IPS-18c (cell line): ENCODE data around the gene CBFA2T2.
"Not testable (repeated sequence)": the region's sequence is repeated elsewhere in the genome, so short reads cannot be mapped to it uniquely, and the experiment has no call there.

ENCODE experiments used
- H3K4me3 ChIP-seq: 2 replicates; pipeline ENCODE4 v1.7.0; 2013; ENCODE audit warnings: low read depth, mild to moderate bottlenecking, low read length, moderate library complexity; ENCODE audit not compliant: insufficient read depth
- H3K9me3 ChIP-seq: one replicate; pipeline ENCODE4 v1.6.1; 2013; ENCODE audit warnings: mild to moderate bottlenecking, low read length, moderate library complexity; ENCODE audit not compliant: control insufficient read depth, insufficient read depth

The CBFA2T2 gene

GRCh38 chr20:33646959-33647602 is 157.2 kb downstream of the CBFA2T2 start:
- not testable (repeated sequence) for H3K4me3 ChIP-seq, H3K9me3 ChIP-seq

DNA sequence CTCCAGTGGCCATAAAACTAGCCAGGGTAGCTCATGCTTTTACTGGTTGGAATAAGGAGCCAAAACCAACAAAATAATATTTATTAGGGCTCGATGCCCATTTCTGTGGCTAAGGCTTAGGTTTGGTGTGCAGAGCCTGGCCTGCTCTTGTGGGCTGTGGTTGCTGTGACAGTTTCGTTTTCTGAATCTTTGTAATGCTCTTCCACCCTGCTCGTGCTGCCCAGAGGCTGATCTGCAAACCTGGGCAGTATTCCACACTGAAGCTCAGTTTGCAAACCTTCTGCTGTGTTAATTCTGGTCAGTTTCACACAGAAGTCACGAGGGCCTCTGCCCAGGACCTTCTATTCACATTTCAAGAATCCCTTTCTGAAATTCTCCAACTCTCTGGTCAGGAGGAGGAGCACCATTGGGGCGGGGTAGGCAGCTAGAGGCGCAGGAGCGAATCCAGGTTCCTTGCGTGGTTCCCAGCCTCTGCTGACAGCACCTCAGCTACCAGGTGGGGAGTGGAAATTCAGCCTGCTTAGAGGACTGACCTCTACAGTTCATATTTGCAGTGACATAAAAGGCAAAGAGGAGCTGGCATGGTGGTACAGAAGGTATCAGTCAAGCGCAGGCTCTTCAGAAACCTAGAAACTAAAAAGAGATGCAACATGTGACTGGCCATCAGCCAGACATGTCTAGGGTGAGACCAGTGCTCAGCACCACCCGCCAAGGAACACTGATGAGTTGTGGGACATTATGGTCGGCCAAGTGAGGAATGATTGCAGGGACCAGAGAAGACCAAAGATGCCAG is 157.9 kb downstream of the CBFA2T2 start:
- Histone ChIP-seq H3K9me3 (no peaks in the 10 kb centered on the region), H3K4me3 (no peak overlapping the region)

DNA sequence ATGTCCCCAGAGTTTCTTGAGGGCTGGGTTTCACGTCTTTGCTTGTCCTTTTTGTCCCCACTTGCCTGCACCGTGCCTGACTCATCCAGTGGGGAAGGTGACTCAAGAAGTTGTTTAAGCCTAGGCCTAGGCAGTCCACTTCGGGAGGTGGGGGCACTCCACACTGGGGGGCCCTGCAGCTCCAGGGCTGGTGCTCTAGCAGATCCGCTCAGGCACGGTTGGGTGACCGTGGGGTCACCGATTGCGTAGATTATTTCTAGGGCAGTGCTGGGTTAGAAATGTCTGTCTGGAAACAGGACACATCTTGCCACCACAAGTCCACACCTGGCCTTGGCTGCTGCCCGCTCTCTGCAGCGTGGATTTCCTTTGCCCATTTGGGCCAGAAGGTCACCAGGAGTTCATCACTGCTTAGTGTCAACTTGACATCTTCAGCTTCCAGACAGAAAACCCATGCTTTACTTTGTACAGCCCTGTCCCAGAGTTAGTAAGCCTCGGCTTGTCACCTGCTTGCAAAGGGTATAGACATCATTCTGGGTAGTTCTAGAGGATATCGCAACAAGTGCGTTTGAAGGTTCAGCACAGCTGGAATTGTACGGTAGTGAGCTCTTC is 158.6 kb downstream of the CBFA2T2 start:
- H3K4me3 ChIP-seq, result no peak overlapping the region

GRCh38 chr20:33649201-33649681 is 159.3 kb downstream of the CBFA2T2 start:
- Histone ChIP-seq H3K9me3 (no peaks in the 10 kb centered on the region), H3K4me3 (no peak overlapping the region)

More for the DNA sequence above, 158.6 kb downstream of the CBFA2T2 start:
- no peaks in the 10 kb centered on the region for H3K9me3 ChIP-seq

DNA sequence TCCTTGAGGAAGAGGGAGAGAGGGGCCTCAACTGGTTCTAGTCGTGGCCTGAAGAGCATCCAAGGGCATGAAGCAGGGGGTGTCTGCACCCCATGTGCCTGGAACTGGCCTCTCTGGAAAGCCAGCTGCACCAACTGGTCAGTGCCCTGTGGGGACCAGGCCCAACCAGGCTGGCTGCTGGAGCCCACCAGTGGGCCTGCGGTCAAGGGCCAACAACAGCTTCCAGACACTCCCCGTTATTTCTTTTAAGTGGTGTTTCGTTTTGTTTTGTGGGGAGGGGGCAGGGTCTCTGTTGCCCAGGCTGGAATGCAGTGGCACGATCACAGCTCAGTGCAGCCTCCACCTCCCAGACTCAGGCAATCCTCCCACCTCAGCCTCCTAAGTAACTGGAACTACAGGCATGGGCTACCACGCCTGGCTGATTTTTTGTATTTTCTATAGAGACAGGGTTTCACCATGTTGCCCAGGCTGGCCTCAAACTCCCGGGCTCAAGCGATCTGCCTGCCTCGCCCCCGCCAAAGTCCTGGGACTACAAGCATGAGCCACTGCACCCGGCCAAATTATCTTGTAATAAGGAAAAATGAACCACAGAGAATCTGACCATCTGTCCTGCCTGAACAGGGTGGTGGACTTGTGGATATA is 160.3 kb downstream of the CBFA2T2 start:
- H3K9me3 ChIP-seq, result no peaks in the 10 kb centered on the region
- H3K4me3 ChIP-seq, result no peak overlapping the region

DNA sequence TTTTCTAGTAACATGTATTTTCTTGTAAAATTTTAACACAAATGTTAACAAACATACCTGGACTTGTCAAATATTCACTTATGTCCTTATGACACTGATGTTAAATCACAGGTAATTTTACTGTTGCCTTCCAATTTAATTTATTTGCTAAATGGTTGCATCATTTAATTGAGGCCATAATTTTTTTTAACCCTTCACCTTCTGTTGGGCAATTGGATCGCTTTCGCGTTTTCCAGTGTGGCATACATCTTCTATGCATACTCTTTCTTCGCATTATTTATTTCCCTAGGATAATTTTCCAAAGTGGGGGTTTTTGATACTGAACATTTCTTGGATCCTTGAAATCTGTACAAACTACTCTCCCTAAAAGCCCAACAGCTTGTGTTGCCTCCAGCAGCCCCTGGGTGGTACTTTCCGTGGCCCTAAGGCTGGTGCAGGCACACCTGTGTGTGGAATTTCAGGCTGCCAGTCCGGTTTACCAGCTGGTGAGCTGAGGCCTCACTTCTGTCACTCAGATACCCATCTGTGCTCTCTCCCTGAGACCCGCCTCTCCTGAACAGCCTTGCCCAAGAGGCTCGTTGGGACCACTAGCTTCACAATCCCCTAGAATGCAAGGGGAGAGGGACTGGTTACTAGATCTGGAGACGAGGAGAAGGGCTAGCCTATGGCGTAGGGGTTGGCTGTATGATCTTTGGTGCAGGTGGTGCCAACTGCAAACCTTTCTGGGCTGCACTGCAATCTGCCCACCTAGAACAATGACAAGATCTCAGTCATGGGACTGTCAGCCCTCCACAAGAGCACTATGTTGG is 161.1 kb downstream of the CBFA2T2 start:
- Histone ChIP-seq H3K9me3 (no peaks in the 10 kb centered on the region), H3K4me3 (no peak overlapping the region)

DNA sequence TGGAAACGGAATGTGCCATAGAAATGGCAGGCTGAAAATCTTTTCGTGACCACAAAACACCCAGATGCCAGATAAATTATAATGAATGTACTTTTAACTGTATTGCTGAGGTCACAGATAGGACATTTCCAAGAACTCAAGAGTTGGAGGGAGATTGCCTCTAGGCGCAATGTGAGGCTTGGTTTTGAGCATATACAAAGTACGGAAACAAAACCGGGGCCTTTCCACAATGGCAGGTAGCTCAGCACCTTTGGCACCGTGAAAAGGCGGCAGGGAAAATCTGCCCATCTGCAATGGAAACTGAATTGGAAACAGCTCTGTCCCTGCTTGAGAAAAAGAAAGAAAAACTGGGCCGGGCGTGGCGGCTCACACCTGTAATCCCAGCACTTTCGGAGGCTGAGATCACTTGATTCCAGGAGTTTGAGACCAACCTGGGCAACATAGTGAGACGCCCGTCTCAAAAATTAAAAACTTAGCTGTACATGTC is 161.7 kb downstream of the CBFA2T2 start:
- H3K4me3 ChIP-seq, result no peak overlapping the region
- H3K9me3 ChIP-seq, result no peaks in the 10 kb centered on the region

- Histone ChIP-seq H3K9me3 (no peaks in the 10 kb centered on the region), H3K4me3 (no peak overlapping the region)
These were observed 163.5 kb downstream of the CBFA2T2 start for GRCh38 chr20:33653218-33653899.

GRCh38 chr20:33653900-33654596 is 164.2 kb downstream of the CBFA2T2 start:
- H3K9me3 ChIP-seq, result no peaks in the 10 kb centered on the region
- no peak overlapping the region for H3K4me3 ChIP-seq

- no peaks in the 10 kb centered on the region for H3K9me3 ChIP-seq
- no peak overlapping the region for H3K4me3 ChIP-seq
These were observed 164.8 kb downstream of the CBFA2T2 start for GRCh38 chr20:33654680-33655161.

GRCh38 chr20:33655164-33655563 is 165.3 kb downstream of the CBFA2T2 start:
- Histone ChIP-seq H3K4me3 (no peak overlapping the region), H3K9me3 (no peaks in the 10 kb centered on the region)

- H3K9me3 ChIP-seq, result no peaks in the 10 kb centered on the region
- no peak overlapping the region for H3K4me3 ChIP-seq
These were observed 166.3 kb downstream of the CBFA2T2 start for GRCh38 chr20:33656010-33656782.

- H3K4me3 ChIP-seq, result no peak overlapping the region
- H3K9me3 ChIP-seq, result no peaks in the 10 kb centered on the region
These were observed 167.1 kb downstream of the CBFA2T2 start for GRCh38 chr20:33656783-33657703.

DNA sequence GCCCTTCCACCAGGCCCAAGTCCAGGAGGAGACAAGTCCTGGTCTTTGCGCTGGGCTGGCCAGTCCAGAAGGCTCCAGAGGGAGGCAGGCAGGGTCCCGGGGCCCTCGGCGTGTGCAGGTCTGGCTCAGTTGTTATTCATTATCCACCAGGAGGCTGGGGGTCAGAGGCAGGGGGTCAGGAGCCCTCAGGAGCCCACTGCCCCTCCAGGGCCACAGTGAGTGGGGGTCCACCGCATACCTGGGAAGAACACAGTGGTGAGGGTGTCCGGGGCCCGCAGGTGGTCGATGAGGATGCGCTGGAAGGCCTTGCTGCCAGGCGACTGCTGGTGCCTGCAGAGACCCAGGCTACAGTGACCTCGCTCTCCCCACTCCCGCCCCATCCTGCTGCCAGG is 167.8 kb downstream of the CBFA2T2 start:
- no peak overlapping the region for H3K4me3 ChIP-seq
- H3K9me3 ChIP-seq, result no peaks in the 10 kb centered on the region
